Transverse colon (tissue), 4 donors: ENCODE results near the gene AP3M1. TPM values are rescaled to one million over a fixed set of nuclear protein-coding genes. Genes with fewer than 3 reads are reported as not detected.

Experiments
- DNase-seq: peaks from one replicate; pipeline ENCODE4 v3.0.0-alpha.2; 2019
- H3K27ac ChIP-seq, 4 donors: fragments of 200-600 bp; sonication (generic); 2 replicates each; pipeline ENCODE4 v1.5.1; 2016 to 2018; ENCODE audit warnings: inconsistent platforms in 4 of 4
- H3K27me3 ChIP-seq: fragments of 200-600 bp; sonication (generic); 2 replicates; pipeline ENCODE4 v1.5.1; 2017; ENCODE audit warnings: inconsistent platforms
- H3K36me3 ChIP-seq, 4 donors: fragments of 200-600 bp; sonication (generic); 2 replicates each; pipeline ENCODE4 v1.5.1; 2017 to 2019; ENCODE audit warnings: inconsistent platforms in 4 of 4
- H3K4me1 ChIP-seq, 4 donors: fragments of 200-600 bp; sonication (generic); 2 replicates each; pipeline ENCODE4 v1.5.1; 2017 to 2020; ENCODE audit warnings: inconsistent platforms in 4 of 4
- H3K4me3 ChIP-seq, 4 donors: fragments of 200-600 bp; sonication (generic); 1 replicate in 1 of 4; 2 replicates in 3 of 4; pipeline versions ENCODE4 v1.5.1 to v1.6.1; 2017 to 2019; ENCODE audit warnings: inconsistent platforms in 4 of 4
- H3K9me3 ChIP-seq, 2 donors: fragments of 200-600 bp; sonication (generic); 2 replicates each; pipeline ENCODE4 v1.5.1; 2017 to 2019; ENCODE audit warnings: inconsistent platforms in 2 of 2
- EP300 ChIP-seq: sonication (generic); formaldehyde crosslinking; IDR thresholded peaks from one replicate; pipeline ENCODE4 v1.6.1; 2017; ENCODE audit warnings: antibody characterized with exemption, low read depth
- POLR2A ChIP-seq: fragments of 450-650 bp; IDR thresholded peaks from one replicate; pipeline ENCODE4 v1.6.1; 2016; ENCODE audit warnings: antibody characterized with exemption, mild to moderate bottlenecking, moderate library complexity
- POLR2AphosphoS5 ChIP-seq, 3 donors: sonication (generic); formaldehyde crosslinking; IDR thresholded peaks; one replicate each; pipeline ENCODE4 v1.6.1; 2016; ENCODE audit warnings: antibody characterized with exemption in 3 of 3
- WGBS, 2 donors: methylation state at CpG; one replicate each; pipeline ENCODE4 v1.1.5; 2018; ENCODE audit warnings: low coverage in 1 of 2; 5-methylcytosine and 5-hydroxymethylcytosine counted together
- in situ Hi-C, 4 donors: fragments of 200-750 bp; cut with MboI; loops; one replicate each; pipeline versions ENCODE4 v1.15.0 to v1.15.1; 2017; ENCODE audit warnings: low sequenced_read_pairs in 3 of 4, low pct_ligation_motif_present in 1 of 4, low pct_unique_long_range_greater_than_20kb in 1 of 4
- intact Hi-C: fragments of 100-400 bp; cut with DNase I; formaldehyde crosslinking; loops from one replicate; pipeline ENCODE4 v1.15.1; 2023; ENCODE audit warnings: low total_unique reads
- total RNA-seq, 4 donors: library from RNA; depleted of rRNA; stranded (reverse); fragments of >200 nt; gene quantifications; one replicate each; pipeline ENCODE4 v1.1.0, GENCODE V29; 2016
- TF ChIP-seq, protein P1 (sequence below), 5 experiments: fragments of 200-600 bp in 3 of 5; fragments of 450-650 bp in 2 of 5; sonication (generic) in 3 of 5; IDR thresholded peaks; 1 replicate in 2 of 5; 2 replicates in 3 of 5; pipeline ENCODE4 v1.5.1; 2016 to 2017; ENCODE audit warnings: antibody characterized with exemption in 5 of 5, inconsistent platforms in 3 of 5, mild to moderate bottlenecking in 2 of 5, moderate library complexity in 1 of 5

AP3M1 gene
- total RNA-seq, 4 donors from 2014 or later: 10.1 to 27.3 (median 21.3) TPM

DNA sequence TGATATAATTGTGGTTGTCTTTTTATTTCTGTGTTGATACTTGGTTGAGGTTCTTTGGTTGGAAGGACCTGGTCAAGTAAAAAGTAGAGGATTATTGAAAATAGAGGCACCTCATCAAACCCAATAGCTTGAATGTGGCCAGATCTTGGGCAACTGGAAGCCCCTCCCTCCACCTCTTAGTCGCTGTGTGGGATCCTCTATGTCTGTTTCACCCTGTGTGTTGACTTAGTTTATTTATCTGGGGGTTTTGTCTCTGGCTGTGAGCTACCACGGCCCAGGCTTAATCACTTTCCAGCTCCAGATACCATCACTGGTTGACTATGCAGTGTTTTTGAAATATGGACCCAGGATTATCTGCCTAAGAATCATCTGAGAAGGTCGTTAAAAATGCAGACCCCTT lies 58.3 kb downstream of the AP3M1 start:
- Histone ChIP-seq H3K36me3 (peaks cover 0 to 55% (median 27%) of the 10 kb centered on the region in 4 donors), H3K4me1 (no peaks in the 10 kb centered on the region), H3K9me3 (no peaks in the 10 kb centered on the region), H3K27ac (no peak overlapping the region), H3K27me3 (no peaks in the 10 kb centered on the region), H3K4me3 (no peak overlapping the region)
- intact Hi-C loops: no loop called here
- TF ChIP-seq EP300: no peak
- TF ChIP-seq POLR2AphosphoS5 (IDR thresholded peaks at IDR 0.05): no peak
- in situ Hi-C loops: loop anchor here in 1 of 4 donors (25.0 kb wide), 1 partner anchor 205 kb away; no protein-coding TSS in a partner anchor
- DNase-seq: no peak
- WGBS, 2 donors: 90% methylated on average over 3 of the region's 3 CpGs; no CpG with 5 or more reads in 1 of the 2 donors

DNA sequence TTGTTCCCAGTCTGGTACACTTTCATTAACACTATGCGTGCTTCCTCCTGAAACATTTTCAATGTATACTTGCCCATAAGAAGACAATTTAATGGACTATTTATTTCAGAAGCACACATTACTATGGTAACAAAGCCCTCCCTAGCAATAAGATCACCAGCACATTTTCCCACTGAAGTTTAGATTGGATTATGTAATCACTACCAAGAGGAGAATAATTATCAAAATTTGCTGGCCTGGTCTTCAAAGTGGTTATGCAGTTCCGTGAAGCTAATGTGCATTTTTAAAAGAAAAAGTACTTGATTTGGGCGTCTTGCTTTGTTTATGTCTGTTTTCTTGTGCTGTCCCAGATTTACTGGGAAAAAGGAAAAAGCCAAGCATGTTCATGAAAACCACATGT lies 61.9 kb downstream of the AP3M1 start:
- peaks cover 0 to 39% (median 14%) of the 10 kb centered on the region in 4 donors for H3K36me3 ChIP-seq
- DNase-seq: no peak
- no peak overlapping the region for H3K4me3 ChIP-seq
- no peaks in the 10 kb centered on the region for H3K4me1 ChIP-seq
- TF ChIP-seq EP300: no peak
- no peak for TF ChIP-seq POLR2A
- TF ChIP-seq, protein P1, sequence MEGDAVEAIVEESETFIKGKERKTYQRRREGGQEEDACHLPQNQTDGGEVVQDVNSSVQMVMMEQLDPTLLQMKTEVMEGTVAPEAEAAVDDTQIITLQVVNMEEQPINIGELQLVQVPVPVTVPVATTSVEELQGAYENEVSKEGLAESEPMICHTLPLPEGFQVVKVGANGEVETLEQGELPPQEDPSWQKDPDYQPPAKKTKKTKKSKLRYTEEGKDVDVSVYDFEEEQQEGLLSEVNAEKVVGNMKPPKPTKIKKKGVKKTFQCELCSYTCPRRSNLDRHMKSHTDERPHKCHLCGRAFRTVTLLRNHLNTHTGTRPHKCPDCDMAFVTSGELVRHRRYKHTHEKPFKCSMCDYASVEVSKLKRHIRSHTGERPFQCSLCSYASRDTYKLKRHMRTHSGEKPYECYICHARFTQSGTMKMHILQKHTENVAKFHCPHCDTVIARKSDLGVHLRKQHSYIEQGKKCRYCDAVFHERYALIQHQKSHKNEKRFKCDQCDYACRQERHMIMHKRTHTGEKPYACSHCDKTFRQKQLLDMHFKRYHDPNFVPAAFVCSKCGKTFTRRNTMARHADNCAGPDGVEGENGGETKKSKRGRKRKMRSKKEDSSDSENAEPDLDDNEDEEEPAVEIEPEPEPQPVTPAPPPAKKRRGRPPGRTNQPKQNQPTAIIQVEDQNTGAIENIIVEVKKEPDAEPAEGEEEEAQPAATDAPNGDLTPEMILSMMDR (IDR thresholded peaks at IDR 0.05): no peak
- no peak for TF ChIP-seq POLR2AphosphoS5 (IDR thresholded peaks at IDR 0.05)
- WGBS, 2 donors: 65 to 93% methylated on average over 2 to 3 of the region's 3 CpGs
- H3K9me3 ChIP-seq: no peaks in the 10 kb centered on the region
- in situ Hi-C loops (loop anchor here in 3 of 4 donors (10.0 to 25.0 kb wide), 3 partner anchors 194 to 204 kb away; no protein-coding TSS in a partner anchor), intact Hi-C loops (no loop called here)
- H3K27ac ChIP-seq: no peak overlapping the region
- no peaks in the 10 kb centered on the region for H3K27me3 ChIP-seq

DNA sequence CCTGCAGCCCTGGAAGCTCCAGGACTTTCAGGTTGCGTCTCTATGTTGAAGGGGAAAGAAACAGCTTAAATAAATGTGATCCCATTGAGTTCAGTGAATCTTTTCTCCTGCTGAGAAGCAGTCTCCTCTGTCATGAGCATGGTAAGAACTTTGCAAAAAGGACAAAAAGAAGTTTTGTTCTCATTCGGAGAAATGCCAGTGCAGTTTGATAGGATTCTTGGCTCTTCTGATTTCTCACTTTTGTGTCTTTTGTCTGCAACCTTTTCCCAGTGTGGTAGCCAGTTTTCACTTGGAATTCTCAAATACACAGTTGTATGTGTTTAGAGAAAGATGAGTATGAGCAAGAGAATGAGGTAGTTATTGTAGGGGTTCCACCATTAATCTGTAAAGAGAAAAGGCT lies 64.3 kb downstream of the AP3M1 start:
- Histone ChIP-seq H3K27ac (peak overlapping the region in 1 of 4 donors; percentile 28), H3K36me3 (peaks cover 0 to 38% (median 12%) of the 10 kb centered on the region in 4 donors), H3K4me3 (no peak overlapping the region), H3K4me1 (peaks cover 0 to 3% (median 0%) of the 10 kb centered on the region in 4 donors), H3K9me3 (no peaks in the 10 kb centered on the region), H3K27me3 (no peaks in the 10 kb centered on the region)
- no peak for DNase-seq
- in situ Hi-C loops (loop anchor here in 3 of 4 donors (10.0 to 25.0 kb wide), 3 partner anchors 192 to 202 kb away; no protein-coding TSS in a partner anchor), intact Hi-C loops (no loop called here)
- 92 to 100% methylated on average over 1 to 2 of the region's 2 CpGs for WGBS, 2 donors
- TF ChIP-seq EP300 (no peak), POLR2AphosphoS5 (IDR thresholded peaks at IDR 0.05) (no peak), POLR2A (no peak)
- TF ChIP-seq, protein P1 (IDR thresholded peaks at IDR 0.05): no peak

DNA sequence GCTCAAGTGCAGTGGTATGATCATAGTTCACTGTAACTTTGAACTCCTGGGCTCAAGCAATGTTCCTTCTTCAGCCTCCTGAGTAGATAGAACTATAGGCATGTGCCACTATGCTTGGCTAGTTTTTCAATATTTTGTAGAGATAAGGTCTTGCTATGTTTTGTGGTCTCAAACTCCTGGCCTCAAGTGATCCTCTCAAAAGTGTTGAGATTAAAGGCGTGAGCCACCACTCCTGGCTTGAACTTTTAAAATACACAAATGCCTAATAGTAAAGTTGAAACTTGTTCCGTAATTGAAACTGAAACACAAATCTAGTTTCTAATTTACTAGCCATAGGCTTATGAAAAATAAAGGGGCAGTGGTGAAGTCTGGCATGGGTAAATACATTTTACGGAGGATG lies 65.7 kb downstream of the AP3M1 start:
- in situ Hi-C loops: loop anchor here in 3 of 4 donors (10.0 to 25.0 kb wide), 3 partner anchors 190 to 200 kb away; no protein-coding TSS in a partner anchor
- Histone ChIP-seq H3K4me3 (no peak overlapping the region), H3K4me1 (peaks cover 0 to 7% (median 0%) of the 10 kb centered on the region in 4 donors), H3K27ac (no peak overlapping the region), H3K9me3 (no peaks in the 10 kb centered on the region), H3K36me3 (peaks cover 0 to 24% (median 6%) of the 10 kb centered on the region in 4 donors), H3K27me3 (no peaks in the 10 kb centered on the region)
- no peak for TF ChIP-seq EP300
- TF ChIP-seq POLR2AphosphoS5 (IDR thresholded peaks at IDR 0.05): no peak
- TF ChIP-seq POLR2A: no peak
- WGBS, 2 donors: 60 to 83% methylated on average over 3 of the region's 3 CpGs
- DNase-seq: no peak
- intact Hi-C loops: loop anchor here (5.0 kb wide), 1 partner anchor 198 kb away; no protein-coding TSS in a partner anchor

GRCh38 chr10:74083304-74083703 lies 67.3 kb downstream of the AP3M1 start:
- H3K27me3 ChIP-seq: no peaks in the 10 kb centered on the region
- WGBS, 2 donors: 98 to 100% methylated on average over 1 to 2 of the region's 2 CpGs
- TF ChIP-seq POLR2AphosphoS5 (IDR thresholded peaks at IDR 0.05): no peak
- TF ChIP-seq POLR2A: no peak
- peaks cover 0 to 17% (median 0%) of the 10 kb centered on the region in 4 donors for H3K36me3 ChIP-seq
- in situ Hi-C loops (loop anchor here in 3 of 4 donors (10.0 to 25.0 kb wide), 3 partner anchors 189 to 199 kb away; no protein-coding TSS in a partner anchor), intact Hi-C loops (loop anchor here (5.0 kb wide), 1 partner anchor 196 kb away; no protein-coding TSS in a partner anchor)
- no peaks in the 10 kb centered on the region for H3K9me3 ChIP-seq
- peaks cover 0 to 24% (median 9%) of the 10 kb centered on the region in 4 donors for H3K4me1 ChIP-seq
- no peak overlapping the region for H3K4me3 ChIP-seq
- H3K27ac ChIP-seq: no peak overlapping the region
- no peak for DNase-seq
